Mesenchymal stem cell (in vitro differentiated cells and primary cell): ENCODE data around the gene CMC1.
A peak's percentile ranks its signal among the peaks of the same experiment; 100 is the strongest.

ENCODE experiments used
- DNase-seq: peaks from one replicate; pipeline ENCODE4 v3.0.0-alpha.2; 2013
- H2AFZ ChIP-seq: one replicate; pipeline ENCODE4 v1.6.1; 2013; ENCODE audit warnings: low read depth, mild to moderate bottlenecking, control low read depth, inconsistent platforms, low read length, moderate library complexity
- H2AK5ac ChIP-seq: 2 replicates; pipeline ENCODE4 v1.6.1; 2013; ENCODE audit warnings: low read length, moderate library complexity, mild to moderate bottlenecking, inconsistent platforms; ENCODE audit not compliant: severe bottlenecking
- H2BK120ac ChIP-seq: one replicate; pipeline ENCODE4 v1.6.1; 2013; ENCODE audit warnings: low read depth, mild to moderate bottlenecking, inconsistent platforms, low read length, moderate library complexity
- H2BK12ac ChIP-seq, 2 experiments: one replicate each; pipeline ENCODE4 v1.6.1; 2013; ENCODE audit warnings: inconsistent platforms in 2 of 2, low read length in 2 of 2, mild to moderate bottlenecking in 2 of 2, moderate library complexity in 2 of 2, control low read depth in 1 of 2
- H2BK15ac ChIP-seq: one replicate; pipeline ENCODE4 v1.6.1; 2013; ENCODE audit warnings: mild to moderate bottlenecking, low read depth, inconsistent platforms; ENCODE audit not compliant: poor library complexity, severe bottlenecking
- H2BK5ac ChIP-seq: 2 replicates; pipeline ENCODE4 v1.6.1; 2013; ENCODE audit warnings: low read depth, mild to moderate bottlenecking, low read length, control low read depth, inconsistent platforms; ENCODE audit not compliant: poor library complexity, severe bottlenecking
- H3K14ac ChIP-seq, 2 experiments: one replicate each; pipeline ENCODE4 v1.6.1; 2013; ENCODE audit warnings: inconsistent platforms in 2 of 2, low read length in 2 of 2, control low read depth in 1 of 2, mild to moderate bottlenecking in 1 of 2, moderate library complexity in 1 of 2
- H3K18ac ChIP-seq, 2 experiments: one replicate each; pipeline ENCODE4 v1.6.1; 2013; ENCODE audit warnings: inconsistent platforms in 2 of 2, low read length in 2 of 2, control low read depth in 1 of 2, low read depth in 1 of 2, mild to moderate bottlenecking in 1 of 2
- H3K23ac ChIP-seq, 2 experiments: one replicate each; pipeline ENCODE4 v1.6.1; 2013; ENCODE audit warnings: inconsistent platforms in 2 of 2, low read length in 2 of 2, mild to moderate bottlenecking in 2 of 2, moderate library complexity in 2 of 2, control low read depth in 1 of 2
- H3K27ac ChIP-seq: 2 replicates; pipeline ENCODE4 v1.5.1; 2013; ENCODE audit warnings: mild to moderate bottlenecking, moderate library complexity, low read length, control low read depth, inconsistent platforms; ENCODE audit not compliant: poor library complexity, severe bottlenecking
- H3K27me3 ChIP-seq, 2 experiments: 2 replicates each; pipeline versions ENCODE4 v1.6.1 to v1.7.0; 2013; ENCODE audit warnings: low read length in 2 of 2, mild to moderate bottlenecking in 2 of 2, moderate library complexity in 2 of 2, control low read depth in 1 of 2, inconsistent platforms in 1 of 2; ENCODE audit not compliant: control insufficient read depth in 1 of 2, insufficient read depth in 1 of 2
- H3K36me3 ChIP-seq, 2 experiments: 2 replicates each; pipeline versions ENCODE4 v1.6.1 to v1.7.0; 2013; ENCODE audit warnings: low read length in 2 of 2, control low read depth in 1 of 2, inconsistent platforms in 1 of 2, low read depth in 1 of 2, mild to moderate bottlenecking in 1 of 2; ENCODE audit not compliant: insufficient read depth in 2 of 2, control insufficient read depth in 1 of 2
- H3K4ac ChIP-seq, 2 experiments: one replicate each; pipeline ENCODE4 v1.6.1; 2013; ENCODE audit warnings: inconsistent platforms in 2 of 2, low read length in 2 of 2, mild to moderate bottlenecking in 2 of 2, moderate library complexity in 2 of 2, control low read depth in 1 of 2, low read depth in 1 of 2
- H3K4me1 ChIP-seq: 2 replicates; pipeline ENCODE4 v1.6.1; 2013; ENCODE audit warnings: low read depth, low read length, control low read depth; ENCODE audit not compliant: control insufficient read depth, insufficient read depth
- H3K4me2 ChIP-seq: 2 replicates; pipeline ENCODE4 v1.6.1; 2013; ENCODE audit warnings: low read length, mild to moderate bottlenecking, inconsistent platforms; ENCODE audit not compliant: poor library complexity, severe bottlenecking
- H3K4me3 ChIP-seq, 2 experiments: 2 replicates each; pipeline versions ENCODE4 v1.5.1 to v1.7.0; 2013; ENCODE audit warnings: low read length in 2 of 2, mild to moderate bottlenecking in 2 of 2, control low read depth in 1 of 2, low read depth in 1 of 2; ENCODE audit not compliant: insufficient read depth in 1 of 2
- H3K79me1 ChIP-seq: replicated peaks from 2 replicates; pipeline ENCODE4 v1.6.1; 2013; ENCODE audit warnings: mild to moderate bottlenecking, control low read depth, low read length, inconsistent platforms; ENCODE audit not compliant: poor library complexity, severe bottlenecking
- H3K9ac ChIP-seq: 2 replicates; pipeline ENCODE4 v1.7.0; 2013; ENCODE audit warnings: mild to moderate bottlenecking, low read length, moderate library complexity
- H3K9me3 ChIP-seq: 2 replicates; pipeline ENCODE4 v1.7.0; 2013; ENCODE audit warnings: mild to moderate bottlenecking, low read length; ENCODE audit not compliant: control insufficient read depth
- H4K8ac ChIP-seq: one replicate; pipeline ENCODE4 v1.6.1; 2013; ENCODE audit warnings: inconsistent platforms, mild to moderate bottlenecking, low read length, moderate library complexity
- H4K91ac ChIP-seq: one replicate; pipeline ENCODE4 v1.6.1; 2013; ENCODE audit warnings: mild to moderate bottlenecking, low read length, inconsistent platforms
- WGBS: methylation state at CpG from one replicate; pipeline ENCODE4 v1.1.7; 2013; ENCODE audit warnings: mixed read lengths; 5-methylcytosine and 5-hydroxymethylcytosine counted together

Gene CMC1

GRCh38 chr3:28278918-28279317 is 37.5 kb downstream of the CMC1 start:
- Histone ChIP-seq H3K36me3 (peaks cover 8 to 18% of the 10 kb centered on the region in 2 experiments), H2BK12ac (no peak overlapping the region), H3K4ac (no peak overlapping the region), H2BK5ac (no peak overlapping the region), H3K18ac (no peak overlapping the region), H2BK15ac (no peak overlapping the region), H3K23ac (no peak overlapping the region), H4K91ac (no peak overlapping the region), H3K9ac (no peak overlapping the region), H3K4me2 (no peak overlapping the region), H3K4me1 (no peaks in the 10 kb centered on the region), H3K79me1 (peaks cover 12% of the 10 kb centered on the region), H4K8ac (no peak overlapping the region), H3K14ac (no peak overlapping the region), H3K9me3 (peaks cover 11% of the 10 kb centered on the region), H2AFZ (no peak overlapping the region), H2AK5ac (no peak overlapping the region), H3K4me3 (no peak overlapping the region), H3K27me3 (no peaks in the 10 kb centered on the region), H2BK120ac (no peak overlapping the region), H3K27ac (no peak overlapping the region)
- no peak for DNase-seq
- WGBS = 100% methylated on average over 1 of the region's 2 CpGs

DNA sequence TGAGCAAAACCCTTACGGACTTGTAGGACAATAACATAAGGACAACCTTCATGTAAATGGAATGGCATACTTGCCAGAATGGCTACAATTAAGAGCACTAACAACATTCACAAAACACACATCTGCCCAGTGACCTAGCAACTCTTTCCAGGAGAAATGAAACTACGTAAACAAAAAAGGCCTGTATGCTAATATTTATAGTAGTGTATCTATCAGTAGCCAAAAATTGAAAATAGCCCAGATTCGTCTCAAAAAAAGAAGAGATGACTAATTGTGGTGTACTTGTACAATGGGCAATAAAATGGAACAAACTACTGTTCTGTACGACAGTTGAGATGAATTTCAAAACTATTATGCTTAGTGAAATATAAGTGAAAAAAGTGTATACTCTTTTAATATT is 38.4 kb downstream of the CMC1 start:
- peaks cover 8 to 12% of the 10 kb centered on the region in 2 experiments for H3K36me3 ChIP-seq
- no peak overlapping the region for H3K14ac ChIP-seq
- no peaks in the 10 kb centered on the region for H3K4me1 ChIP-seq
- H3K4me2 ChIP-seq = no peak overlapping the region
- H4K91ac ChIP-seq = no peak overlapping the region
- H2BK120ac ChIP-seq = no peak overlapping the region
- WGBS = 70% methylated on average over 1 of the region's 4 CpGs
- no peak overlapping the region for H3K27ac ChIP-seq
- no peak overlapping the region for H2BK5ac ChIP-seq
- peaks cover 2% of the 10 kb centered on the region for H3K9me3 ChIP-seq
- H2BK15ac ChIP-seq = no peak overlapping the region
- H3K4me3 ChIP-seq = no peak overlapping the region
- no peak overlapping the region for H2AFZ ChIP-seq
- H3K27me3 ChIP-seq = no peaks in the 10 kb centered on the region
- peaks cover 12% of the 10 kb centered on the region for H3K79me1 ChIP-seq
- no peak overlapping the region for H2BK12ac ChIP-seq
- no peak overlapping the region for H3K23ac ChIP-seq
- no peak overlapping the region for H2AK5ac ChIP-seq
- no peak overlapping the region for H3K9ac ChIP-seq
- no peak overlapping the region for H3K4ac ChIP-seq
- H3K18ac ChIP-seq = no peak overlapping the region
- peak; percentile 7 for DNase-seq
- H4K8ac ChIP-seq = no peak overlapping the region

DNA sequence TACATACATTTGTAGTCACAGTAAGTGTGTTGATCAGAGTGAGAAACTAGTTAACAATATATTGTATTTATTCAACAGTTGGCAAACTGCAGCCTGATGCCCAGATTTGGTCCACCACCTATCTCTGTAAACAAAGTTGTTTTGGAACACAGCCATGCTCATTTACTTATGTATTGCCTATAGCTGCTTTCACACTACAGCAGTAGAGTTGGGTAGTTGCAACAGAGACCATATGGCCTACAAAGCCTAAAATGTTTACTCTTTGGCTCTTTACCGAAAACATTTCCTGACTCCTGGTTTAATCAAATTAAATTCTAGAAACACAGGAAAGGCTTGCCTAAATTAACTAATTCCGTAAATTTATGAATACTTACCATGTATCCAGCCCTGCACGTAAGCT is 39.4 kb downstream of the CMC1 start:
- H3K23ac ChIP-seq = no peak overlapping the region
- H3K4ac ChIP-seq = no peak overlapping the region
- H3K27ac ChIP-seq = no peak overlapping the region
- no peak overlapping the region for H2BK12ac ChIP-seq
- H2BK15ac ChIP-seq = no peak overlapping the region
- H3K4me3 ChIP-seq = no peak overlapping the region
- no peak overlapping the region for H2AFZ ChIP-seq
- H3K4me1 ChIP-seq = no peaks in the 10 kb centered on the region
- H2BK5ac ChIP-seq = no peak overlapping the region
- H3K79me1 ChIP-seq = peaks cover 6% of the 10 kb centered on the region
- no peaks in the 10 kb centered on the region for H3K27me3 ChIP-seq
- H3K36me3 ChIP-seq = peaks cover 1 to 2% of the 10 kb centered on the region in 2 experiments
- no peaks in the 10 kb centered on the region for H3K9me3 ChIP-seq
- no peak overlapping the region for H3K4me2 ChIP-seq
- no peak overlapping the region for H2BK120ac ChIP-seq
- WGBS = 100% methylated on average over 3 of the region's 3 CpGs
- H3K14ac ChIP-seq = no peak overlapping the region
- H3K9ac ChIP-seq = no peak overlapping the region
- no peak overlapping the region for H4K8ac ChIP-seq
- no peak for DNase-seq
- no peak overlapping the region for H2AK5ac ChIP-seq
- H3K18ac ChIP-seq = no peak overlapping the region
- no peak overlapping the region for H4K91ac ChIP-seq

DNA sequence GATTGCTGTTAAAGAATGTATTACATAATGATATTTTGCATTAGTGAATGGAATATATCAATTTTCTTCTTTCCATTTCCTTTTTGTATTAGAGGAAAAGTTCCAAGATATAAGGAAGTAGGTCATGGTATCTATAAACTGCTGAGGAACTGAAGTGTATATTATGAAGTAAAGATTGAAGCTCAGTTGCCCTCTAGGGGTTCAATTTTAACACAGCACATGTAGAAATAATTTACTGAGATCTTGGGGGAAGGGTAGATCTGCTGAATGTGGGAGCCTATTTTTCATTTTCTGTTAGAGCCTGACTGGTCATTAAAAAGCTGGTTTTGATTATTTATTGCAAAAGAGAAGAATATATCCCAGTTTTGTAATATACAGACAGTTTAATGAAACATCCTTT is 45.2 kb downstream of the CMC1 start:
- no peak overlapping the region for H2BK5ac ChIP-seq
- H4K8ac ChIP-seq = no peak overlapping the region
- H3K4me1 ChIP-seq = no peaks in the 10 kb centered on the region
- peaks cover 4% of the 10 kb centered on the region for H3K79me1 ChIP-seq
- H3K23ac ChIP-seq = no peak overlapping the region
- no peak overlapping the region for H4K91ac ChIP-seq
- H3K4me3 ChIP-seq = peak overlapping the region in 1 of 2 experiments; percentile 44
- H3K18ac ChIP-seq = no peak overlapping the region
- no peak overlapping the region for H2BK12ac ChIP-seq
- H3K27me3 ChIP-seq = no peaks in the 10 kb centered on the region
- DNase-seq = peak; percentile 40
- no peak overlapping the region for H3K14ac ChIP-seq
- peak overlapping the region; percentile 67 for H3K9ac ChIP-seq
- H2BK15ac ChIP-seq = no peak overlapping the region
- H3K4ac ChIP-seq = no peak overlapping the region
- no peak overlapping the region for H2BK120ac ChIP-seq
- H3K36me3 ChIP-seq = peaks cover 0 to 11% of the 10 kb centered on the region in 2 experiments
- no peak overlapping the region for H2AFZ ChIP-seq
- no peak overlapping the region for H3K4me2 ChIP-seq
- no peak overlapping the region for H2AK5ac ChIP-seq
- no peak overlapping the region for H3K27ac ChIP-seq
- peaks cover 4% of the 10 kb centered on the region for H3K9me3 ChIP-seq
